ENCODE results near the gene SYCE1.
"Not testable (repeated sequence)": the region's sequence is repeated elsewhere in the genome, so short reads cannot be mapped to it uniquely, and the experiment has no call there.

SYCE1 gene

DNA sequence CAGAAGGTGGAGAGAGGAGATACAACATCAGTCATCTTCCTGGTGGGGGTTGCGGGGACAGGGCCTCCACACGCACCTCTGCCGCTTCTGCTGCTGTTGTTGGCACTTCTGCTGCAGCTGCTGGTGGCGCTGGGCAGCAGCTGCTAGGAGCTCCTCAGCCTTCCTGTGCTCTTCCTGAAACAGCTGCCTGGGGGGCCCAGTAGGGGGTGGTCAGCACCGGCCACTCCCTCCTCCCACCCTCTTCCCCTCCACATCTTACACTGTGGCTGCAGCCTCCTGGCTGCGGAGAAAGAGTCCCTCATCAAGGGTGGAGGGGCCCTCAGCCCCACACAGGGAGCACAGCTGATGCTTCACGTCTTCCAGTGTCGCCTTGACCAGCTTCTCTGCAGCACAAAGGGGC is 9.9 kb downstream of the SYCE1 start:
- no peak for DNase-seq

DNA sequence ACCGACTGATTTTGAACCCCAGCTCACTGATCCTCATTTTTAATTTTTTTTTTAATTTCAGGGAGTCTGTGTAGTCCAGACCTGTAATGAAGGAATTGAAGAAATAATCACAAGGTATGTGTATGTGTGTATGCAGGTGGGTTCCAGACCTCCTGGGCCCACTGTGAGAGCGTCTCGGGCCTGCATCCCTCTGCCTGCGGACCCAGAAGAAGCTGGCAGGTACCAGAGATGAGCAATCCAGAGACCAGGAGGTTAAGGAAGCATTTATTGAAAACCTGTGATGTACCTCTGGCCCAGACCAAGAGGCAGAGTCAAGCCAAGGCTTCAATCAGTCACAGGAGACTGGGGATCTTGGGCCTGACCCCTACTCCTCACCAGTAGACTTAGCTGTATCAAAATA is 10.8 kb downstream of the SYCE1 start:
- DNase-seq, result no peak

DNA sequence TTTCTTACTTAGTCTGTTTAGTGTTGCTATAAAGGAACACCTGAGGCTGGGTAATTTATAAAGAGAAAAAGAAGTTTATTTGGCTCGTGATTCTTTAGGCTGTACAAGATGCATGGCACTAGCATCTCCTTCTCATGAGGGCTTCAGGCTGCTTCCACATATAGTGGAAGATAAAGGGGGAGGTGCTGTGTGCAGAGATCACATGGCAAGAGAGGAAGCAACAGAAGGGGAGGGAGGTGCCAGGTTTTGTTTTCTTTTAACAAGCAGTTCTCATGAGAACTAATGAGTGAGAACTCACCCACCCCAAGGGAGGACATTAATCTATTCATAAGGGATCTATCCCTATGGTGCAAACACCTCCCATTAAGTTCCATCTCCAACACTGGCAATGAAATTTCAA is 20.9 kb downstream of the SYCE1 start:
- DNase-seq, result no peak

DNA sequence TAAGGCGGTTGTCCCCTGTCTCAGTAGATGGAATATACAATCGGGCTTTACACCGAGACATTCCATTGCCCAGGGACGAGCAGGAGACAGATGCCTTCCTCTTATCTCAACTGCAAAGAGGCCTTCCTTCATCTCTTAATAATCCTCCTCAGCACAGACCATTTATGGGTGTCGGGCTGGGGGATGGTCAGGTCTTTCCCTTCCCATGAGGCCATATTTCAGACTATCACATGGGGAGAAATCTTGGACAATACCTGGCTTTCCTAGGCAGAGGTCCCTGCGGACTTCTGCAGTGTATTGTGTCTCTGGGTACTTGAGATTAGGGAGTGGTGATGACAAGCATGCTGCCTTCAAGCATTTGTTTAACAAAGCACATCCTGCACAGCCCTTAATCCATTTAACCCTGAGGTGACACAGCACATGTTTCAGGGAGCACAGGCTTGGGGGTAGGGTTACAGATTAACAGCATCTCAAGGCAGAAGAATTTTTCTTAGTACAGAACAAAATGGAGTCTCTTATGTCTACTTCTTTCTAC is 23.9 kb downstream of the SYCE1 start:
- not testable (repeated sequence) for DNase-seq

DNA sequence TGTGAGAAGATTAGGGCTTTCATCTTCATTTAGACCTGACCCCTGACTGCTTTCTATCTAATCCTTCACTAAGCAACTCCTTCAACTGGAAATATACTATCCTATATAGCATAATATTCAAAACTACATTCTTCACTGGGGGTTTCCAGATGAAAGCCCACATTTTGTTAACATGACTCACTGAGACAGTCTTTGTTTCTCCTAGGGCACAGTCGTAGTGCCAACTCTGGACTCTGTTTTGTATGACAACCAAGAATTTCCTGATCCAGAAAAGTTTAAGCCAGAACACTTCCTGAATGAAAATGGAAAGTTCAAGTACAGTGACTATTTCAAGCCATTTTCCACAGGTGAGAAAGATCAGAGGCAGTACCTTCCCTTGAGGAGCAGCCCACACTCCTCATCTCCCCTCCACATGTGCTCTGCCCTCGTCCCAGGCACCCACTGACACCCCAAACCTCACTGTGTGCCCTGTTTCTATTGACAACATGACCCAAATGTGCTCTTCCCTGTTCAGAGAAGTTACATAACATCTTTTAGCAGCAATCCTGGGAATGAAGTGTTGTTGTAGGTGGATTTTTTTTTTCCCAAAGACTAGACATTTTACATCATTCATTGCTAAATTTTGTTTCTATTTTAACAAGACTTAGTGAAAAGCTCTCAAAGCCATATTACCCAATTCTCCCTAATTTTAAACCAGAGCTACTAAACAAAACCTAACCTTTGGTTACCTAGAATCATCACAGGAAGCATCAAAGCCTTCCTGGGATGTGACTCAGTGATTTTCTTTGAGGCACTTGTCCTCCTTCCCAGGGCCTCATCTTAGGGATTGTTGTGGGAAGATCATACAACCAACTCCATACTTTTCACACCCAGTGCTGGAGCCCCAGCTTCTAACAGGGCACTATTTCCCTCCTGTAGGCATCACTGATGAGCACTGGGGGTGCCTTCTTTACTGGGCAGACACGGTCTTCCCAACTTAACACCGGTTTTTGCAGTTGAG is 27.5 kb downstream of the SYCE1 start:
- no peak for DNase-seq

DNA sequence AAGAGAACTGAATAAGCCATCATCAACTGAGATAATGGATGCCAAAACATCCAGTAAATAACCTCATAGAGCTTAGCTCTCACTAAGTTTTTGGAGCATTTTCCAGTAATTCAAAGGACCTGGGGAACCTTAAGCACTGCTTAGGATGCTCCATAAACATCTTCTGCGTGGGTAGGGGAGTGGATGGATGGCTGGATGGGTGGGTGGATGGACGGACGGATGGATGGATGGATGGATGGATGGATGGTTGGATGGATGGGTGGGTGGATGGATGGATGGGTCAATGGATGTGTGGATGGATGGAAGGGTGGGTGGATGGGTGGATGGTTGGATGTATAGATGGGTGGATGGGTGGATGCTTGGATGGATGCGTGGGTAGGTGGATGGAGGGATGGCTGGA is 29.2 kb downstream of the SYCE1 start:
- DNase-seq, result no peak

DNA sequence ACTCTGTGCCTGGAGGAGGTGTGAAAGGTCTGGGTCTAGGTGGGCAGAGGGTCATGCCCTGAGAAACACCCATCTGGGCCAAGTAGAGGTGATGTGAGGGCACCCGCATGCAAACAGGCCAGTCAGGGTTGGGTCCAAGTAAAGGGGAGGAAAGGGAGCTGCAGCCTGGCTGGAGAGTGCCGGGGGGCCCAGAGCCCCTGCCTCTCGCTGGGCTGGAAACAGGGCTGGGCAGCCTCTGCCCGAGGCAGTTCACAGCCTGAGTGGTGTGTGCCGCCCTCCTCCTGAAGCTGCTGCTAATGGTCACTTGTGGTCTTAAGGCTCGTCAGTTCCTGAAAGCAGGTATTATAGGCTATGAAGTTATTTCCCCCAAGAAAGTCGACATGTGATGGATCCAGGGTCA is 31.0 kb downstream of the SYCE1 start:
- no peak for DNase-seq

DNA sequence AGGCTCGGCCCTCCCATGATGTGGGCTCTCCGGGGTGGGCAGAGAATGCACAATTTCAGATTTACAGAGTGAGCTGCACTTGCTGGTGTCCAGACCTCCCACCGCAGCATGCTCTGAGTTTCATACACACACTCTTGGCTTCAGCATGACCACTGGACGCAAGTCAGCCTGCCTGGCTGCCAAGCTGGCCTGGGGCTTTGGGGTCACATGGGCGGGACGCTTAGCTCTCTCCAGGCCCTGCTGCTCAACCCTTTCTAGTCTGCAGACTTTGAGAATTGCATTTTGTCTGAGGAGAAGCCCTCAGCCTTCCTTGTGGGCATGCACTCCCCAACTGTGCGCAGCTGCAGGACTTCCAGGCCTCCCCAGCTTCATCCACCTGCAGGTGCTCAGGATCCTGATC is 32.5 kb downstream of the SYCE1 start:
- DNase-seq, result no peak

DNA sequence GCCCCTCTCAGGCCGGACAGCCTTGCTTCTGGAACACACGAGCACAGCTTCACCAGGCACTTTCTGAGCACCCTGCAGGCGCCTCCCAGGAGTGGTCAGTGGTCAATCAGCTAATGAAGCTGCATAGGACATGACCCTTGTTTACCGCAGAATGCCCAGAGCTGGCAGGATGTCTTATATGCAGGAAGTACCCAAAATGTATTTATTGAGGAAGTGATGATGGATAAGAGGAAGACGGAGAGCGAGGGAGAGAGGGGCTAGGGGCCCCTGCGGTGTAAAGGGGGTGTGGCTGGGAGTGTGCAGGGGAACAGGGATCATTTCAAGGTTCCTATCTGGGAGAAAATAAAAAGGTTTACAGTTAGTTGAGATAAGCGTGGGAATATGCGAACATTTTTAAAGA is 34.9 kb downstream of the SYCE1 start:
- no peak for DNase-seq

DNA sequence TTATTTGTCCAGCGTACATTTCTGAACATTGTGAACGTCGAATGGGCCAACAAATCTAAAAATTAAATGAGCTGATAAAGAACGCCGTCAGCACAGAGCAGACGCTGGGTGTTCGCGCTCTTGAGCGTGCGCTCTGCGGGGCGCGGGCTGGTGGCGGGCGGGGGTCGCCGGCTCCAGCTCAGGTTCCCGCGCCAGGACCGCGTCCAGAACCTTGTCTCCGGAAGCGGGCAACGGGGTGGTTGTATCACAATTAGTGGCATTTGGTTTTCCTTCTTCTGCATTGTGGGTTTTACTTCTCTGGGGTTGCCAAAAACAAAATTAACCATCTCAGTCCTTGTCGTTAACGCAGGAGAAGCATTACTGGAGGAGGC is 35.8 kb downstream of the SYCE1 start:
- no peak for DNase-seq

DNA sequence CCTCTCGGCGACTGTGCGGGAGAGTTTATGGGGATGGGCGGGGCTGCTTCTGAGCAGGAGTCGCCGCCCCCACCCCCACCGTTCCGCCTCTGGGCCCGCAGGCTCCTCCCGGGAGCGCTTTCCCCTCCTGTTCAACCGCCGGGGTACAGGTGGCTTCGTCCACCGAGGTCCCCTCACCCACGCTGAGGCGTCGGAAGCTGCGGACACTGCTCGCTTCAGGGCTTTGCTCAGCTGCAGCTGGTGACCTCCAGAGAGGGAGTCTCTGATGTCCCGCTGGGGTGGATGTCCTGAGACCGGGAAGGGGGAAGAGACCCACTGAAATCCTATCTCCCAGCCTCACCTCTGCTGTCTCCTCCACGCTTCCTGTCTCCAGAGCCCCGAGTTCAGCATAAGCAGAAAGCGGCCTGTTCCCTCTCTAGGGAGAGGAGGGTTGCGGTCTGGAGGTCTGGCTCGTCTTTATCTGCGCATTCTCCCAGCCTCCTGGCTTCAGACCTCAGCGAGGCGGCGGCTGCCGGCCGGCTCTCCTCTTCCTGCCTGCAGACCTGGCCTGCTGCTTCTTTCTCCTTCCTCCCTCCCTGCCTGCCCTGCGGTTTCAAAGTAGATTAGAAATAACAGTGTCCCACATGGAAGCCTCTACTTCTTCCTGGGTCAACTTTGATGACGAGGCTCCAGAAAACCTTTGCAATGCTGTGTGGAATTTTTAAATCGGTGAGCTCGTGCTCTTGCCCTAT is 36.4 kb downstream of the SYCE1 start:
- DNase-seq, result no peak

DNA sequence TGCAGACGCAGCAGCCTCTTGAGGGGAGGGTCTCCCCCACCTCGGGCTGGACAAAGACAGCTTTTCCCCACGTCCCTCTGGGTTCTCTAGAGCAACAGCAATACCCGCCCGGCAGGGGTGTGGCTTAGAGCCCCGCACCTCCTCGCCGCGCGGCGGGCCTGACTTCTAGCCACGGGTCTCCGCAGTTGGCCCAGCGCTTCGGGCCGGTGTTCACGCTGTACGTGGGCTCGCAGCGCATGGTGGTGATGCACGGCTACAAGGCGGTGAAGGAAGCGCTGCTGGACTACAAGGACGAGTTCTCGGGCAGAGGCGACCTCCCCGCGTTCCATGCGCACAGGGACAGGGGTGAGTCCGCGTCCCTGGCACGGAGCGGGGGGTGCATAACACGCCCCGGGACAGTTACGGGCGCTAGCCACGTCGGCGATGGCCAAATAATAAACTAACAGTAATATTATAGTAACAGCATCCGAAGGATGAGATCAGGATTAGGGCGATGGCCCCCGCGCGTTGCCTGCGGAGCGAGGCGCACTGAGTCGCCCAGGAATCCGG is 37.0 kb downstream of the SYCE1 start:
- DNase-seq, result no peak

DNA sequence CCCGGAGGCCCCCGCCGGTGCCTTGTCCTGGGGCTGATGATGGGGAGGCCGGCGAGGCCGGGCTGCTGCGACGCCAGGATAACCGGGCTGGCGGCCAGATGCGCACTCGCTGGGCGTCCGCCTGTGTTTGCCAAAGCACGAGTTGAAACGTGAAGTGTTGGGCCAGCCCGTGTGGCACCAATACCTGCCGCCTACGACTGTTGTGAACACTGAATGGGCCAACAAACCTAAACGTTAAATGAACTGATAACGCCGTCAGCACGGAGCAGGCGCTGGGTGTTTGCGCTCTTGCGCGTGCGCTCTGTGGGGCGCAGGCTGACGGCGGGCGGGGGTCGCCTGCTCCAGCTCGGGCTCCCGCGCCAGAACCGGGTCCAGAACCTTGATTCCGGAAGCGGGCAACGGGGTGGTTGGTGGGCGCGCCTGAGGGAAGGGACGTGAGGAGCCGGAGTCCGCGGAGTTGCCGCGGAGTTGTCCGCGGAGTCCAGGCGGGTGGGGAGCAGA is 37.6 kb downstream of the SYCE1 start:
- no peak for DNase-seq

DNA sequence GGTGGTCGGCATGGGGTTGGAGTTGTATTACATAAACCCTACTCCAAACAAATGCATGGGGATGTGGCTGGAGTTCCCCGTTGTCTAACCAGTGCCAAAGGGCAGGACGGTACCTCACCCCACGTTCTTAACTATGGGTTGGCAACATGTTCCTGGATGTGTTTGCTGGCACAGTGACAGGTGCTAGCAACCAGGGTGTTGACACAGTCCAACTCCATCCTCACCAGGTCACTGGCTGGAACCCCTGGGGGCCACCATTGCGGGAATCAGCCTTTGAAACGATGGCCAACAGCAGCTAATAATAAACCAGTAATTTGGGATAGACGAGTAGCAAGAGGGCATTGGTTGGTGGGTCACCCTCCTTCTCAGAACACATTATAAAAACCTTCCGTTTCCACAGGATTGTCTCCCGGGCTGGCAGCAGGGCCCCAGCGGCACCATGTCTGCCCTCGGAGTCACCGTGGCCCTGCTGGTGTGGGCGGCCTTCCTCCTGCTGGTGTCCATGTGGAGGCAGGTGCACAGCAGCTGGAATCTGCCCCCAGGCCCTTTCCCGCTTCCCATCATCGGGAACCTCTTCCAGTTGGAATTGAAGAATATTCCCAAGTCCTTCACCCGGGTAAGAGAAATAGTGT is 38.3 kb downstream of the SYCE1 start, which contains the start of gene CYP2E1:
CYP2E1 (plus strand) TSS at position 407 of the 632 bp plus-strand sequence; CDS start at position 440, 33 bp downstream.
- DNase-seq, result no peak

DNA sequence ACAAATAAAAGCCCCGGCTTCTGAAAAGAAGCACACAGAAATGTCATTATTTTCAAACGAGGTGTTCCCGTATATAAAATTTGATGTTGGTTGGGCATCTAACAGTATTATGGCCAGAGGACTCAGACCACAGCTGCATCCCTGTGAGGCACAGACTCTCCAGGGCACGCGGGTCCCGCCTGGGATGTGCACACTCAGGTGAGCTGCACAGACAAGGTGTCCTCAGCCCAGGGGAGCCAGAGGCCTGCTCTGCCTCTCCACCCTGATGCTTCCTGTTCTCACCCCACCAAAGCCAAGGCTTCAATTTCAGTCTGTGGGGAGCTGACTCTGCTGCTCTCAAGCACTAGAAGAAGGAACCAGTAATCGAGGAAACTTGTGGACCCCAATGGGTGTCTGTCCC is 39.9 kb downstream of the SYCE1 start:
- DNase-seq, result no peak

DNA sequence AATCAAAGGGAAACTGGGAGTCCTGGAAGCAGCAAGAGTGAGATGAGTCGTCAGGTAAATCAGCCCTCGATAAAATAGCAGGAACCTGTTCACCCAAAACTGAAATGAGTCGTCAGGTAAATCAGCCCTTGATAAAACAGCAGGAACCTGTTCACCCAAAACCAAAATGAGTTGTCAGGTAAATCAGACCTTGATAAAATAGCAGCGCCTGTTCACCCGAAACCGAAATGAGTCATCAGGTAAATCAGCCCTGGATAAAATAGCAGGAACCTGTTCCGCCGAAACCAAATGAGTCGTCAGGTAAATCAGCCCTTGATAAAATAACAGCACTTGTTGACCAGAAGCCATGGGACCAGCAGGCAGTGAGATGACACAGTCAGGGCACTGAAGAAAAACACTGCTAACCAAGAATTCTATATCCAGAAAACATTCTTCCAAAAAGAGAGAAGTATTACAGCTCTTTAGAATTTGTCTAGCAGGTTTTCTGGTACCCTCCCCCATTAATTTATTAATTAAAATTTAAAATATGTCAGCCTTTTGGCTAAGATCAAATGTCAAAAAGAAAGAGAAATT is 41.7 kb downstream of the SYCE1 start:
- no peak for DNase-seq

DNA sequence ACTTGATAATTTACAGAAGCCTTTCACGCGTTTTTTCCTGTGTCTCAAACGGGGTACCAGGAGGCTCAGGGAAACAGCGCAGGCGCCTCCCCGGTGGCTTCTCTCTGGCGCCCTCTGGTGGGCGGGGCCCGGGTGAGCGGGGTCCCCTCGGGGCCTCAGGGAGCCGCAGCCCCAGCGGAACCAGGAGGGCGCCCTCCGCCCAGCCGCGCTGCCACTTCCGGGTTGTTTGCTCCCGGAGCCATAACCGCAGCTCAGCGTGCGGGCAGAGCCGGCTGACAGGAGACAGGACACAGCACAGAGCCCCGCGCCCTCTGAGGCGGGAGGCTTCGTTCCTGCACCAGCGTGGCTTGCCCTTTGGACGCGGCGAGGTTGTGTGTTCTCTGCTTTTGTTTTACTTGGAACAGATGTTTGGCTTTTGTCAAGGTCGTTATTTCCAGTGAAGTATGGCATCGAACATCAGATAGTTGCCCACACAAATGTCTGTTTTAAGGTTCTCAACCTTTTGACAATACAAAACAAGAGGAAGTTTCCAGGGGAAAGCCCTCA is 45.1 kb downstream of the SYCE1 start:
- DNase-seq, result peak; percentile 70

DNA sequence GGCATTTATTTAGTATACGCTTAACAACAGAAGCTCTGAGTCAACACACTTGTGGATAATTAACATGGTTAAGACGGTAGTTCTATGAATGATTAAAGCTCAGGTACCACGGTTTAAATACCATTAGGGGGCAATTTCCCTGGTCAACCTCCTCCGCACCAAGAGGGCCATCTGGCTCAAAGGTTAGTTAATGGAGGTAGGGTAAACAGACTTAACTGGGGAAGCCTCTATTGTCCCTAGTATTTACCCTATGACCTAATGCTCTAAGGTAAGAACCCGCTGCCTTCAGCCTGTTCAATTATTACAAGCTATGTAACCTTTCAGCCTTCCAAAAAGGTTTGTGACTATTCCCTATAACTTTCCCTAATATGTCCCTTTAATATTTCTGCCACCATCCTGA is 46.9 kb downstream of the SYCE1 start:
- DNase-seq, result not testable (repeated sequence)

DNA sequence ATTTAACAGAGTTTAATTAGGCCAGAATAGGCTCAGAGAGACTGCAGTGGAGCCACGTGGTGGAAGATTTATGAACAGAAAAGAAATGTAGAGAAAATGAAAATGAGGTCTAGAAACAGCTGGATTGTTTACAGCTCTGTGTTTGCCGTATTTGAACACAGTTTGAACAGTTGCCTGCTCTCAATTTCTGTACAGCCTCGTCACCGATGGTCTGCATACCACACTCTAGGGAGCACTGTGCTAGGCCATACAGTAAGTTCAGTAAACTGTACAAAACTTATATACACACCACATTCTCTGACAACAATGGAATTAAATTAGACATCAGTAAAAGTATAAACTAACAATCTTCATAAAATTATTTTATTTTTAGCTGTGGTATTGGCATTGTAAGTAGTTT is 49.3 kb downstream of the SYCE1 start:
- no peak for DNase-seq

DNA sequence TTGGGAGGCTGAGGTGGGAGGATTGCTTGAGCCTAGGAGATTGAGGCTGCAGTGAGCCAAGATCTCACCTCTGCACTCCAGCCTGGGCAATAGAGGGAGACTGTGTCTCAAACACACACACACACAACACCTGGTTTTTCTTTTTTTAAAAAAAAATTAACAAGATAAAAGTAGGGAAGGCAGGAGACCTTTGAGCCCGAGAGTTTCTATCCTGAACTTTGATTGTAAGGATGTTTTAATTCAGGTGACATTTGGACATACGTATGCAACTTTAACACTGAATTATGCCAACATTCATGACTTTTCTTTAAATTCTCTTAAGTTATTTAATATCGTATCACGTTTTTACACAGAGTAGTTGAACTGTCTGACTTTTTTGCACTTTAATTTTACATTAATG is 49.9 kb downstream of the SYCE1 start:
- no peak for DNase-seq

DNA sequence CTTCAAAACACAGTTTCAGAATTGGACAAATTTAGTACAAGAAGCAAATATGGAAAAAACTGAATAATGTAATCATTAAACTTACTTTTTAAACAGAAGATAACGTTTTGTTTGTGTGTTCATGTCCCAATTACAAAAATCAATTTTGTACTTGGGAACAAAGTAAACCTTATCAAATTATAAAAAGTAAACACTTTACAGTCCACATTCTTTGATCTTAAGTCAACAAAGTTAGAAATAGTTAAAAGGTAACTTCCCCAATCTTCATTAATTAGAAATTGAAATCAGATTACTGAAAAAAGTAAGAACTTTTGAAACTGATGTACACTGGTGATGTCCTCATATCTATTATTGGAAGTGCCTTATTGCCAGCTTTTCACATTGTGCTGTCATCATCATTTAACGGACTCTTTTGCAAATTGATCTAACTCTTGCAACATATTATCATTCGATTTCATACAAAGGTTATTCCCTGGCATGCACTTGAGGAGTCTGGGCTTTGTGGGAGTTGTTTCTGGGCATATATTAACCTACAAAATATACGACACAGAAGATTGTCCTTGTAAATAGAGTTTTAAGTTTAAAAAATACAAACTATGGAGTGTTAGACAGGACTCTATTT is 53.4 kb downstream of the SYCE1 start:
- DNase-seq, result no peak

DNA sequence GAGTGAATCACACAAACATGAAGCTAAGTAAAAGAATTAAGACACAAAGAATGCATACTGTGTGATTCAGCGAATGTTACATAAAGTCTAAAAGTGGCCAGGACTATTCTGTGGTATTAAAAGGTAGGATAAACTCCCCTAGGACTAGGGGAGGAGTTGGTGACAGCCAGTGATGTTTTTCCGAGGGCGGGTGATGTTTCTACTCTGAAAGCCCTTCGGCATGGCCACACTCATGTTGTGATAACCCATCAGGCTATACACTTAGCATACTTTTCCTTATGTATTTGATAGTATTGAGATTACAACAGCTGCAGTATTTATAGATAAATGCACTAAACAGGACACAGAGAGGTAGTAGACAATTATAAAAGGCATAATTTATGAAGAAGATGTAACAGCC is 54.0 kb downstream of the SYCE1 start:
- no peak for DNase-seq

Measured in KG1 (cell line).